NAMALWA (cell line): ENCODE measurements around the gene CACNA2D3.
"Not testable (repeated sequence)": the region's sequence is repeated elsewhere in the genome, so short reads cannot be mapped to it uniquely, and the experiment has no call there.

ENCODE experiments used
- DNase-seq: peaks from one replicate; pipeline ENCODE4 v3.0.0-alpha.2; 2015; ENCODE audit warnings: low spot score

Gene CACNA2D3

GRCh38 chr3:55089211-55089610 lies 966.9 kb downstream of the CACNA2D3 start:
- DNase-seq, result no peak

- DNase-seq, result no peak
Measured at GRCh38 chr3:55090291-55090690, 967.9 kb downstream of the CACNA2D3 start.

GRCh38 chr3:55090746-55091145 lies 968.4 kb downstream of the CACNA2D3 start:
- DNase-seq, result no peak

GRCh38 chr3:55091381-55092225 lies 969.3 kb downstream of the CACNA2D3 start:
- DNase-seq, result no peak

GRCh38 chr3:55094676-55095075 lies 972.3 kb downstream of the CACNA2D3 start:
- DNase-seq, result no peak

- DNase-seq, result no peak
Measured at GRCh38 chr3:55097441-55097840, 975.1 kb downstream of the CACNA2D3 start.

- DNase-seq, result no peak
Measured at GRCh38 chr3:55105647-55106046, 983.3 kb downstream of the CACNA2D3 start.

GRCh38 chr3:55107187-55107586 lies 984.8 kb downstream of the CACNA2D3 start:
- DNase-seq, result no peak

- DNase-seq, result not testable (repeated sequence)
Measured at GRCh38 chr3:55111906-55112305, 989.6 kb downstream of the CACNA2D3 start.

- DNase-seq, result no peak
Measured at GRCh38 chr3:55118451-55118850, 996.1 kb downstream of the CACNA2D3 start.

GRCh38 chr3:55119268-55119667 lies 996.9 kb downstream of the CACNA2D3 start:
- no peak for DNase-seq

- no peak for DNase-seq
Measured at GRCh38 chr3:55122312-55122711, 1000.0 kb downstream of the CACNA2D3 start.
